Common myeloid progenitor, CD34-positive (primary cell): ENCODE results near the gene CNTNAP5.

Source experiments
- CTCF ChIA-PET: fragments of 350-600 bp; sonication (Branson Sonifier 250); formaldehyde crosslinking; loops from one replicate; lab custom pipeline; 2021; ENCODE audit warnings: antibody characterized with exemption; lab: Charles Lee
- POLR2A ChIA-PET: fragments of 350-600 bp; sonication (Branson Sonifier 250); formaldehyde crosslinking; loops from one replicate; lab custom pipeline; 2021; ENCODE audit warnings: antibody characterized with exemption; lab: Charles Lee
- DNase-seq, 3 donors: peaks; one replicate each; pipeline versions ENCODE4 v3.0.0 to v3.0.0-alpha.2; 2013
- H3K27ac ChIP-seq, 2 experiments: 1 replicate in 1 of 2; 2 replicates in 1 of 2; pipeline ENCODE4 v1.7.0; 2013; ENCODE audit warnings: inconsistent platforms in 2 of 2, low read length in 2 of 2, mild to moderate bottlenecking in 2 of 2, low read depth in 1 of 2, moderate library complexity in 1 of 2; ENCODE audit not compliant: severe bottlenecking in 2 of 2, insufficient read depth in 1 of 2, poor library complexity in 1 of 2
- H3K27me3 ChIP-seq, 5 experiments: replicated peaks in 2 of 5; 1 replicate in 3 of 5; 2 replicates in 2 of 5; pipeline versions ENCODE4 v1.6.1 to v1.7.0; 2013; ENCODE audit warnings: low read length in 4 of 5, mild to moderate bottlenecking in 2 of 5, moderate library complexity in 2 of 5, inconsistent platforms in 1 of 5; ENCODE audit not compliant: insufficient read depth in 5 of 5, control insufficient read depth in 4 of 5
- H3K36me3 ChIP-seq, 4 experiments: 1 replicate in 2 of 4; 2 replicates in 2 of 4; pipeline versions ENCODE4 v1.6.1 to v1.7.0; 2013; ENCODE audit warnings: low read length in 3 of 4, control low read depth in 1 of 4, mild to moderate bottlenecking in 1 of 4; ENCODE audit not compliant: control insufficient read depth in 4 of 4, insufficient read depth in 4 of 4
- H3K4me1 ChIP-seq, 4 experiments: 1 replicate in 3 of 4; 2 replicates in 1 of 4; pipeline versions ENCODE4 v1.6.1 to v1.7.1; 2013; ENCODE audit warnings: low read length in 3 of 4, mild to moderate bottlenecking in 3 of 4, control low read depth in 1 of 4, inconsistent platforms in 1 of 4, moderate library complexity in 1 of 4; ENCODE audit not compliant: control insufficient read depth in 4 of 4, insufficient read depth in 4 of 4; ENCODE audit errors: control extremely low read depth in 1 of 4
- H3K4me3 ChIP-seq, 7 experiments: 1 replicate in 4 of 7; 2 replicates in 3 of 7; pipeline versions ENCODE4 v1.5.1 to v1.7.0; 2013; ENCODE audit warnings: mild to moderate bottlenecking in 7 of 7, low read length in 6 of 7, moderate library complexity in 6 of 7, inconsistent platforms in 2 of 7, low read depth in 2 of 7, control low read depth in 1 of 7; ENCODE audit not compliant: insufficient read depth in 4 of 7, control insufficient read depth in 1 of 7; ENCODE audit errors: extremely low read depth in 1 of 7
- H3K9me3 ChIP-seq, 5 experiments: 1 replicate in 4 of 5; 2 replicates in 1 of 5; pipeline versions ENCODE4 v1.6.1 to v1.7.1; 2013; ENCODE audit warnings: low read length in 4 of 5, mild to moderate bottlenecking in 2 of 5, inconsistent platforms in 1 of 5, low read depth in 1 of 5, moderate library complexity in 1 of 5; ENCODE audit not compliant: control insufficient read depth in 4 of 5, insufficient read depth in 2 of 5; ENCODE audit errors: control extremely low read depth in 1 of 5
- WGBS: methylation state at CpG from one replicate; pipeline ENCODE4 v1.1.5; 2013; ENCODE audit not compliant: insufficient coverage; 5-methylcytosine and 5-hydroxymethylcytosine counted together

Gene CNTNAP5

GRCh38 chr2:124652099-124652498 is 627.0 kb downstream of the CNTNAP5 start:
- ChIA-PET CTCF (no interaction called here), POLR2A (no interaction called here)
- H3K27me3 ChIP-seq = no peaks in the 10 kb centered on the region
- no peak overlapping the region for H3K27ac ChIP-seq
- H3K4me1 ChIP-seq = no peaks in the 10 kb centered on the region
- 100% methylated on average over 1 of the region's 1 CpG for WGBS
- no peak overlapping the region for H3K4me3 ChIP-seq
- H3K36me3 ChIP-seq = no peaks in the 10 kb centered on the region
- no peaks in the 10 kb centered on the region for H3K9me3 ChIP-seq
- DNase-seq = no peak

- WGBS = no CpG with 5 or more reads among the region's 3 CpGs
Observed at GRCh38 chr2:124658373-124658772, 633.3 kb downstream of the CNTNAP5 start.

GRCh38 chr2:124661558-124661957 is 636.5 kb downstream of the CNTNAP5 start:
- no peaks in the 10 kb centered on the region for H3K36me3 ChIP-seq
- ChIA-PET POLR2A (no interaction called here), CTCF (no interaction called here)
- H3K27me3 ChIP-seq = no peaks in the 10 kb centered on the region
- no peak for DNase-seq
- H3K4me3 ChIP-seq = no peak overlapping the region
- H3K27ac ChIP-seq = no peak overlapping the region
- no peaks in the 10 kb centered on the region for H3K4me1 ChIP-seq
- no peaks in the 10 kb centered on the region for H3K9me3 ChIP-seq

More at GRCh38 chr2:124658373-124658772, 633.3 kb downstream of the CNTNAP5 start:
- H3K27ac ChIP-seq = no peak overlapping the region
- H3K27me3 ChIP-seq = no peaks in the 10 kb centered on the region
- no peaks in the 10 kb centered on the region for H3K9me3 ChIP-seq
- DNase-seq = no peak
- no peaks in the 10 kb centered on the region for H3K36me3 ChIP-seq
- no peak overlapping the region for H3K4me3 ChIP-seq
- POLR2A ChIA-PET = no interaction called here
- CTCF ChIA-PET = no interaction called here
- H3K4me1 ChIP-seq = no peaks in the 10 kb centered on the region

- no peaks in the 10 kb centered on the region for H3K4me1 ChIP-seq
- H3K4me3 ChIP-seq = no peak overlapping the region
- no peaks in the 10 kb centered on the region for H3K27me3 ChIP-seq
- ChIA-PET POLR2A (no interaction called here), CTCF (no interaction called here)
- no peaks in the 10 kb centered on the region for H3K36me3 ChIP-seq
- H3K9me3 ChIP-seq = no peaks in the 10 kb centered on the region
- DNase-seq = no peak
- H3K27ac ChIP-seq = no peak overlapping the region
- WGBS = 96% methylated on average over 5 of the region's 9 CpGs
Observed at GRCh38 chr2:124662946-124663644, 638.0 kb downstream of the CNTNAP5 start.

GRCh38 chr2:124663645-124663997 is 638.5 kb downstream of the CNTNAP5 start:
- Histone ChIP-seq H3K27me3 (no peaks in the 10 kb centered on the region), H3K4me3 (no peak overlapping the region), H3K4me1 (no peaks in the 10 kb centered on the region), H3K36me3 (no peaks in the 10 kb centered on the region), H3K27ac (no peak overlapping the region), H3K9me3 (no peaks in the 10 kb centered on the region)
- ChIA-PET CTCF (no interaction called here), POLR2A (no interaction called here)
- DNase-seq = no peak

- Histone ChIP-seq H3K36me3 (no peaks in the 10 kb centered on the region), H3K27me3 (no peaks in the 10 kb centered on the region), H3K4me3 (no peak overlapping the region), H3K4me1 (no peaks in the 10 kb centered on the region), H3K27ac (no peak overlapping the region), H3K9me3 (no peaks in the 10 kb centered on the region)
- WGBS = 81% methylated on average over 5 of the region's 5 CpGs
- DNase-seq = no peak
- CTCF ChIA-PET = no interaction called here
- POLR2A ChIA-PET = no interaction called here
Observed at GRCh38 chr2:124664363-124664762, 639.3 kb downstream of the CNTNAP5 start.

GRCh38 chr2:124666976-124667375 is 641.9 kb downstream of the CNTNAP5 start:
- Histone ChIP-seq H3K4me1 (no peaks in the 10 kb centered on the region), H3K4me3 (no peak overlapping the region), H3K36me3 (no peaks in the 10 kb centered on the region), H3K27me3 (no peaks in the 10 kb centered on the region), H3K27ac (no peak overlapping the region), H3K9me3 (no peaks in the 10 kb centered on the region)
- POLR2A ChIA-PET = no interaction called here
- WGBS = 93% methylated on average over 2 of the region's 2 CpGs
- DNase-seq = no peak
- CTCF ChIA-PET = no interaction called here
